Loucy (cell line): ENCODE results near the gene ZNF581.

Experiments
- EZH2phosphoT487 ChIP-seq: fragments of 200-600 bp; IDR thresholded peaks from 2 replicates; pipeline ENCODE4 v1.6.1; 2018; ENCODE audit warnings: antibody characterized with exemption, mild to moderate bottlenecking, moderate library complexity, borderline replicate concordance
- TF ChIP-seq, protein P1 (sequence below): fragments of 200-600 bp; sonication (generic); conservative IDR thresholded peaks from 2 replicates; pipeline ENCODE4 v1.5.1; 2014; ENCODE audit warnings: mild to moderate bottlenecking, antibody characterized with exemption, low read length

GRCh38 chr19:55621205-55621672 lies 22.2 kb upstream of the ZNF581 start:
- TF ChIP-seq, protein P1, sequence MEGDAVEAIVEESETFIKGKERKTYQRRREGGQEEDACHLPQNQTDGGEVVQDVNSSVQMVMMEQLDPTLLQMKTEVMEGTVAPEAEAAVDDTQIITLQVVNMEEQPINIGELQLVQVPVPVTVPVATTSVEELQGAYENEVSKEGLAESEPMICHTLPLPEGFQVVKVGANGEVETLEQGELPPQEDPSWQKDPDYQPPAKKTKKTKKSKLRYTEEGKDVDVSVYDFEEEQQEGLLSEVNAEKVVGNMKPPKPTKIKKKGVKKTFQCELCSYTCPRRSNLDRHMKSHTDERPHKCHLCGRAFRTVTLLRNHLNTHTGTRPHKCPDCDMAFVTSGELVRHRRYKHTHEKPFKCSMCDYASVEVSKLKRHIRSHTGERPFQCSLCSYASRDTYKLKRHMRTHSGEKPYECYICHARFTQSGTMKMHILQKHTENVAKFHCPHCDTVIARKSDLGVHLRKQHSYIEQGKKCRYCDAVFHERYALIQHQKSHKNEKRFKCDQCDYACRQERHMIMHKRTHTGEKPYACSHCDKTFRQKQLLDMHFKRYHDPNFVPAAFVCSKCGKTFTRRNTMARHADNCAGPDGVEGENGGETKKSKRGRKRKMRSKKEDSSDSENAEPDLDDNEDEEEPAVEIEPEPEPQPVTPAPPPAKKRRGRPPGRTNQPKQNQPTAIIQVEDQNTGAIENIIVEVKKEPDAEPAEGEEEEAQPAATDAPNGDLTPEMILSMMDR = no peak
- no peak for TF ChIP-seq EZH2phosphoT487
